Uterus (tissue), 4 donors: ENCODE data around the gene TYW3. TPM values are rescaled to one million over a fixed set of nuclear protein-coding genes. Genes with fewer than 3 reads are reported as not detected.

Source experiments
- DNase-seq, 2 donors: peaks; one replicate each; pipeline ENCODE4 v3.0.0-alpha.2; 2019 to 2020
- H3K27ac ChIP-seq, 2 donors: fragments of 200-600 bp; sonication (generic); 1 replicate in 1 of 2; 2 replicates in 1 of 2; pipeline ENCODE4 v1.5.1; 2016 to 2018
- H3K27me3 ChIP-seq, 2 donors: fragments of 200-600 bp; sonication (generic); one replicate each; pipeline ENCODE4 v1.5.1; 2018 to 2019; ENCODE audit warnings: control low read depth in 1 of 2
- H3K36me3 ChIP-seq, 2 donors: fragments of 200-600 bp; sonication (generic); one replicate each; pipeline ENCODE4 v1.5.1; 2019; ENCODE audit warnings: control low read depth in 1 of 2
- H3K4me1 ChIP-seq, 2 donors: fragments of 200-600 bp; sonication (generic); one replicate each; pipeline ENCODE4 v1.5.1; 2018 to 2019; ENCODE audit warnings: control low read depth in 1 of 2
- H3K4me3 ChIP-seq, 2 donors: fragments of 200-600 bp; sonication (generic); 1 replicate in 1 of 2; 2 replicates in 1 of 2; pipeline ENCODE4 v1.5.1; 2018 to 2019; ENCODE audit warnings: mild to moderate bottlenecking in 1 of 2
- H3K9me3 ChIP-seq, 2 donors: fragments of 200-600 bp; sonication (generic); one replicate each; pipeline ENCODE4 v1.5.1; 2019; ENCODE audit warnings: control low read depth in 1 of 2
- POLR2A ChIP-seq, 2 donors: fragments of 450-650 bp; IDR thresholded peaks; one replicate each; pipeline ENCODE4 v1.6.1; 2016; ENCODE audit warnings: antibody characterized with exemption in 2 of 2, mild to moderate bottlenecking in 1 of 2, moderate library complexity in 1 of 2
- intact Hi-C: fragments of 100-400 bp; cut with DNase I; formaldehyde crosslinking; loops from one replicate; pipeline ENCODE4 v1.15.1; 2023; ENCODE audit warnings: low total_unique reads
- total RNA-seq, 4 donors: library from RNA; depleted of rRNA in 3 of 4; stranded (reverse); fragments of >200 nt in 3 of 4; gene quantifications; one replicate each; pipeline versions ENCODE4 v1.1.0 to v1.2.4, GENCODE V29; 2014 to 2023
- TF ChIP-seq, protein P1 (sequence below), 4 experiments: fragments of 200-600 bp in 2 of 4; fragments of 450-650 bp in 2 of 4; sonication (generic) in 2 of 4; IDR thresholded peaks; one replicate each; pipeline ENCODE4 v1.5.1; 2016 to 2019; ENCODE audit warnings: antibody characterized with exemption in 4 of 4, mild to moderate bottlenecking in 2 of 4, moderate library complexity in 1 of 4
- donor health status: DM: yes; HTN: yes; CAD: no.

The TYW3 gene
- total RNA-seq, 4 donors from 2014 or later, result 18.8 to 26.7 (median 24.6) TPM

- Histone ChIP-seq H3K27ac (no peak overlapping the region), H3K36me3 (no peaks in the 10 kb centered on the region), H3K4me3 (no peak overlapping the region), H3K27me3 (no peaks in the 10 kb centered on the region), H3K9me3 (no peaks in the 10 kb centered on the region), H3K4me1 (no peaks in the 10 kb centered on the region)
- DNase-seq, result no peak
- intact Hi-C loops, result no loop called here
- TF ChIP-seq, protein P1, sequence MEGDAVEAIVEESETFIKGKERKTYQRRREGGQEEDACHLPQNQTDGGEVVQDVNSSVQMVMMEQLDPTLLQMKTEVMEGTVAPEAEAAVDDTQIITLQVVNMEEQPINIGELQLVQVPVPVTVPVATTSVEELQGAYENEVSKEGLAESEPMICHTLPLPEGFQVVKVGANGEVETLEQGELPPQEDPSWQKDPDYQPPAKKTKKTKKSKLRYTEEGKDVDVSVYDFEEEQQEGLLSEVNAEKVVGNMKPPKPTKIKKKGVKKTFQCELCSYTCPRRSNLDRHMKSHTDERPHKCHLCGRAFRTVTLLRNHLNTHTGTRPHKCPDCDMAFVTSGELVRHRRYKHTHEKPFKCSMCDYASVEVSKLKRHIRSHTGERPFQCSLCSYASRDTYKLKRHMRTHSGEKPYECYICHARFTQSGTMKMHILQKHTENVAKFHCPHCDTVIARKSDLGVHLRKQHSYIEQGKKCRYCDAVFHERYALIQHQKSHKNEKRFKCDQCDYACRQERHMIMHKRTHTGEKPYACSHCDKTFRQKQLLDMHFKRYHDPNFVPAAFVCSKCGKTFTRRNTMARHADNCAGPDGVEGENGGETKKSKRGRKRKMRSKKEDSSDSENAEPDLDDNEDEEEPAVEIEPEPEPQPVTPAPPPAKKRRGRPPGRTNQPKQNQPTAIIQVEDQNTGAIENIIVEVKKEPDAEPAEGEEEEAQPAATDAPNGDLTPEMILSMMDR (IDR thresholded peaks at IDR 0.05), result no peak
- no peak for TF ChIP-seq POLR2A (IDR thresholded peaks at IDR 0.05)
These were observed 42.6 kb upstream of the TYW3 start for GRCh38 chr1:74690364-74690696.

DNA sequence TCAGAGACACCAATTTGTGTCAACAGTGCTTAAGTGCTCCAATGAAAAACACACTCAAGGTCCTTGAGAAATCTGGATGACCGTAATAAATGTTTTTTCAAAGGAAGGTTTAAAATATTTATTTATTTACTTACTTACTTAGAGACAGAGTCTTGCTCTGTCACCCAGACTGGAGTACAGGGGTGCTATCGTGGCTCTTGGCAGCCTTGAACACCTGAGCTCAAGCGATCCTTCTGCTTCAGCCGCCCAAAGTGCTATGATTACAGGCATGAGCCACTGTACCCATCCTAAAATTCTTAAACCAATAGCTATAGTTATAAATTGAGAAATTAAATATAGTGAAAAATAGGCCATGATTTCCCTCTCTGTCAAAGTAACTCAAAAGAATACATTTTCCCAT, 42.0 kb upstream of the TYW3 start:
- no peak for DNase-seq
- Histone ChIP-seq H3K9me3 (no peaks in the 10 kb centered on the region), H3K36me3 (no peaks in the 10 kb centered on the region), H3K27me3 (no peaks in the 10 kb centered on the region), H3K4me1 (no peaks in the 10 kb centered on the region), H3K27ac (no peak overlapping the region), H3K4me3 (no peak overlapping the region)
- TF ChIP-seq, protein P1 (IDR thresholded peaks at IDR 0.05), result no peak
- TF ChIP-seq POLR2A (IDR thresholded peaks at IDR 0.05), result no peak
- intact Hi-C loops, result no loop called here

DNA sequence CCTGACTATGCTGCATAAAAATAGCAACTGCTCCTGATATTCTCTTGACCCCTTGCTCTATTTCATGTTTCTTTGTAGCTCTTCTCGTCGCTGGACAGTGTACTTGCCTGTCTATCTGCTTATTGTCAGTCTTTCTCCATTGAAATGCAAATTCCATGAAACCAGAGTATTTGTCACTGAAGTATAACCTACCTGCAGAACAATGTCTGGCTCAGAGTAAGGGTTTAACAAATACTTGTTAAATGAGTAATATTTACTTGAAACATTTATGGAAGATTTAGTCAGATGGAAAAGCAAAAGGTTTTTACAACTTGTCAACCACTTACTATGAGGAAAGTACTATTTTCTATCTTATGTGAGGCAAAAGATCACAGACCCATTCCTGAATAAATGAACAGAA, 39.5 kb upstream of the TYW3 start:
- intact Hi-C loops, result no loop called here
- Histone ChIP-seq H3K4me3 (no peak overlapping the region), H3K36me3 (no peaks in the 10 kb centered on the region), H3K9me3 (no peaks in the 10 kb centered on the region), H3K27ac (no peak overlapping the region), H3K4me1 (no peaks in the 10 kb centered on the region), H3K27me3 (no peaks in the 10 kb centered on the region)
- DNase-seq, result no peak
- TF ChIP-seq, protein P1 (IDR thresholded peaks at IDR 0.05), result no peak
- TF ChIP-seq POLR2A (IDR thresholded peaks at IDR 0.05), result no peak

DNA sequence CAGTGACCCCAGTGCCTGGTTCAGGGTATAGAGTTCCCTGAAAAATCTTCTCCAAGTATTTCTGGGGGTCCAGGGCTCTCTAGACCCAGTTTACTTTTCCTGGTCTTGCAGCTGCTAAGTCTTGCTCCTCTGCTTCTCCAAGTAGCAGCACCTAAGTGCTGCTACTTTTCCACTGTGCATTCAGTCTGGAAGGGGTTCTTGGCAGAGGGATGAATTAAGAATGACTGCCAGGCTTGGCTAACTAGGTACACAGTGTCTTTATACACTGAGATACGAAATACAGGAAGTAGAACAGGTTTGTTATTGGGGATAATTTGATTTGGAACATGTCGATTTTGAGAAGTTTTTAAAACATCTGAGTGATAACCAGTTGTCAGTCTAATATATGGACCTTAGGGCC, 35.1 kb upstream of the TYW3 start:
- Histone ChIP-seq H3K4me1 (no peaks in the 10 kb centered on the region), H3K36me3 (no peaks in the 10 kb centered on the region), H3K27ac (no peak overlapping the region), H3K9me3 (no peaks in the 10 kb centered on the region), H3K4me3 (no peak overlapping the region), H3K27me3 (no peaks in the 10 kb centered on the region)
- intact Hi-C loops, result no loop called here
- no peak for DNase-seq
- TF ChIP-seq, protein P1 (IDR thresholded peaks at IDR 0.05), result no peak
- TF ChIP-seq POLR2A (IDR thresholded peaks at IDR 0.05), result no peak

DNA sequence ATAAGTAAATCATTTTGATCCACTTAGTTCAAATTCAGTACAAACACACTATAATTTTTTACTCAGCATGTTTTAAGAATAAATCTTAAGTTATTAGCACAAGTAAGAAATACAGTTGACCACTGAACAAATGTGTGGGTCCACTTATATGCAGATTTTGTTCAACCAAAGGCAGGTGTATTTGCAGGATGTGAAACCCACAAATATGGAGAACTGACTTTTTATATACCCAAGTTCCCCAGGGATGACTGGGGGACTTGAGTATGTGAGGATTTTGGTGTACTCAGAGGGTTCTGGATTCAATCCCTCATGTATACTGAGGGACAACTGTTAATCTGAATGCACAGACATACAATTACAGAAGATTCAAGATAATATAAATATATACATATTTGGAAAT, 33.6 kb upstream of the TYW3 start:
- DNase-seq, result no peak
- H3K4me3 ChIP-seq, result no peak overlapping the region
- no peaks in the 10 kb centered on the region for H3K4me1 ChIP-seq
- TF ChIP-seq POLR2A (IDR thresholded peaks at IDR 0.05), result no peak
- TF ChIP-seq, protein P1 (IDR thresholded peaks at IDR 0.05), result no peak
- H3K36me3 ChIP-seq, result no peaks in the 10 kb centered on the region
- intact Hi-C loops, result no loop called here
- H3K9me3 ChIP-seq, result no peaks in the 10 kb centered on the region
- H3K27me3 ChIP-seq, result no peaks in the 10 kb centered on the region
- H3K27ac ChIP-seq, result no peak overlapping the region
